GM18861 (cell line): ENCODE results near the gene FRAT2.

ENCODE experiments used
- ATAC-seq: cut with Tn5 transposase; IDR thresholded peaks from one replicate; pipeline ENCODE4 v1.9.1; 2021; ENCODE audit not compliant: unreplicated experiment

The FRAT2 gene

GRCh38 chr10:97327348-97328294 is 6.9 kb downstream of the FRAT2 start:
- no peak for ATAC-seq

GRCh38 chr10:97325754-97326153 is 8.8 kb downstream of the FRAT2 start:
- ATAC-seq, result no peak

DNA sequence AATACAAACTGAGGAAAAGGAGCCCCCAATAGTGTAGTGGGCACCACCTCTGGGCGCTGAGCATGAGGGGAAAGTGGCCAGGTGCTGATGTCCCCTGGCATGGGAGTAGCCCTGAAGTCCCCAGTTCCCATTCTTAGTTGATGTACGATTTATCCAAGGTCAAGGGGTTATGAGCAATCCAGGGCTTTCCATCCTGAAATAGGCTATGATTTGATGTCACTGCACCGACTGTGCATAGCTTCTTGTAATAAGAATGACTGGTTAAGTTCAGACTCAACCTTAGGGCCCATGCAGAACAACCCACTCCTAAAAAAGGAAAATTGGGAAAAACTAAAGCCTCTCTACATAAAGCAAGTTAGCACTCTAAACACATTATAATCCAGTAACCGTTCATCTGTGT is 11.0 kb downstream of the FRAT2 start:
- no peak for ATAC-seq

- ATAC-seq, result no peak
Observed at GRCh38 chr10:97321804-97322190, 12.7 kb downstream of the FRAT2 start.

GRCh38 chr10:97321032-97321803 is 13.3 kb downstream of the FRAT2 start:
- ATAC-seq, result no peak

DNA sequence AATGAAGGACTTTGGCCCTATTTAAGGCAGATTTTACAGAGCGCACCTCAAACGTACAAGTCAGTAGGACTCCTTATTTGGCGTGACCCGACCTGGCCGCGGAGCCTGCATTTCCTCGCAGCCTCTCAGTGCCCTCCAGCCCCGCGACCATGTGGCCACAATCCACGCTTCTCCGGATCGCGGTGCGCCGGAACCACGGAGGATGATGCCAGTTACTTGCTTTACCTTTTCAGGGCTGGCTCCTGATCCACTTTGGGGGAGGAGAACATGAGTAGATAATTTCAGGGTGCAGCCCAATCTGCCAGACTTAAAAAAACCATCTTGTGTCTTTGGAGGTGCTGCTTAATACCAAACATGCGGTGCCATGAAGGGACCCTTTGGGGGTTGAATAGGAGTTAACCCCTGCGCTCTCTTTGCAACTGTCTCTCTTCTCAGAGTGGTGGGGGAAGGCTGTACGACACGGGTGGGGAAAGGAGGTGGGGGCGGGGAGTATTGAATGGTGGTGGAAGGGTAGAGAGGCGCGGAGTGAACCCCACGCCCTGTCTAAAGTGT is 14.0 kb downstream of the FRAT2 start:
- no peak for ATAC-seq

DNA sequence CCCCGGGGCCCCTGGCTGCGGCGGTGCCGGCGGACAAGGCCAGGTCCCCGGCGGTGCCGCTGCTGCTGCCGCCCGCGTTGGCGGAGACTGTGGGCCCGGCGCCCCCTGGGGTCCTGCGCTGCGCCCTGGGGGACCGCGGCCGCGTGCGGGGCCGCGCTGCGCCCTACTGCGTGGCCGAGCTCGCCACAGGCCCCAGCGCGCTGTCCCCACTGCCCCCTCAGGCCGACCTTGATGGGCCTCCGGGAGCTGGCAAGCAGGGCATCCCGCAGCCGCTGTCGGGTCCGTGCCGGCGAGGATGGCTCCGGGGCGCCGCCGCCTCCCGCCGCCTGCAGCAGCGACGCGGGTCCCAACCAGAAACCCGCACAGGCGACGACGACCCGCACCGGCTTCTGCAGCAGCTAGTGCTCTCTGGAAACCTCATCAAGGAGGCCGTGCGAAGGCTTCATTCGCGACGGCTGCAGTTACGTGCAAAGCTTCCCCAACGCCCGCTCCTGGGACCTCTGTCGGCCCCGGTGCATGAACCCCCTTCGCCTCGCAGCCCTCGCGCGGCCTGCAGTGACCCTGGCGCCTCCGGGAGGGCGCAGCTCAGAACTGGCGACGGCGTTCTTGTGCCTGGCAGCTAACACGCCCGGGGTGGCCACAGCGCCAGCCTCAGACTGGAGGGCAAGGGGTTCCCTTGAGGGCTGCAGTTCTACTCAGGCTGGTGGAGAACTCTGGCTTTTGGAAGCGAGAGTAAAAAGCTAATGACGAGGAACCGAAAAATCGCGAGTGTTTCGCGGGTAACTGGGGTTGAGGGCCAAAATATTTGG is 14.7 kb downstream of the FRAT2 start:
- peak; percentile 31 for ATAC-seq

- ATAC-seq, result peak; percentile 66
Observed at GRCh38 chr10:97318772-97319651, 15.5 kb downstream of the FRAT2 start, which contains the start of gene FRAT1. FRAT1 (plus strand) TSS chr10:97319271; CDS start chr10:97319454, 183 bp downstream.

DNA sequence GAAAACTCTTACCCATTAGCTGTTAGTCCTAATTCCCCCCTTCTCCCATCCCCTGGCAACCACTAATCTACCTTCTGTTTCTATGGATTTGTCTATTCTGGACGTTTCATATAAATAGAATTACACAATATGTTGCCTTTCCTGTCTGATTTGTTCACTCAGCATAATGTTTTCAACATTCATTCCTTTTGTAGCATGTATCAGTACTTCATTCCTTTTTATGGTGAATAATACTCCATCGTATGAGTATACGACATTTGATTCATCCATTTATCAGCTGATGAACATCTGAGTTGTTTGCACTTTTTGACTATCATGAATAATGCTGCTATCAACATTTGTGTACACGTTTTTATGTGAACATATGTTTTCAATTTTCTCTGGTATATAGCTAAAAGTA is 19.9 kb downstream of the FRAT2 start:
- no peak for ATAC-seq

- ATAC-seq, result no peak
Observed at GRCh38 chr10:97312897-97313296, 21.6 kb downstream of the FRAT2 start.

- no peak for ATAC-seq
Observed at GRCh38 chr10:97311111-97311626, 23.4 kb downstream of the FRAT2 start.

DNA sequence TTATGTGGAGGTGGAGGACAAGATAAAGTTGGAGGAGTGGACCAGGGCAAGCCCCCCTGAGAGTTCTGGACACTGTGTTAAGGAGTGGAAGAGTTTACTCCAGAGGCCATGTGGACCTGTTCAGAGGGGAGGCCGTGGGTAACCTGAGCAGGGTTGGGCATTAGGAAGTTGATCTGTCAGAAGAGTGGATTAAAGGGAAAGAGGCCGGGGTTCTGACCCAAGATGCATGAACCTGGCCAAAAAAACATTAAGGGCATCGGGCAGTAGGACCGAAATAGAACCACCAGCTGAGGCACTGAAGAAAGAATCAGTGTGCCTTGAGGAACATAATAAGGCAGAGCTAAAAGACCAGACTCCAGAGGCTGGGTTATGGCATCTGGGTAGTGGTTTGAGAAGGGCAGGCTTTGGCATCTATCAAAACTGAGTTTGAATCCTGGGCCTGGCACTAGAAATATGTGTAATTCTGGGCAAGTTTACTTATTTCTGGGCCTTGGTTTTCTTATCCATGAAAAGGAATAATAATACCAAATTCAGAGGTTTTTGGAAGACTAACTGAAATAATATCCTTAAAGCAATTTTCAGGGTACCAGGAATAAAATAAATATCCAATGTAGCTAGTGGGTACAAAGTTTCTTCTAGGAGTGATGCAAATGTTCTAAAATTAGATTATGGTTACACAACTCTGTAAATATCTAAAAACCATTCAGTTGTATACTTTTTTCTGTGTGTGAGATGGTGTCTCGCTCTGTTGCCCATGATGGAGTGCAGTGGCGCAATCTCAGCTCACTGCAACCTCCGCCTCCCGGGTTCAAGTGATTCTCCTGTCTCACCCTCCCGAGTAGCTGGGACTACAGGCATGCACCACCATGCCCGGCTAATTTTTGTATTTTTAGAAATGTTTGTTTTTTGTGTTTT is 26.4 kb downstream of the FRAT2 start:
- no peak for ATAC-seq

DNA sequence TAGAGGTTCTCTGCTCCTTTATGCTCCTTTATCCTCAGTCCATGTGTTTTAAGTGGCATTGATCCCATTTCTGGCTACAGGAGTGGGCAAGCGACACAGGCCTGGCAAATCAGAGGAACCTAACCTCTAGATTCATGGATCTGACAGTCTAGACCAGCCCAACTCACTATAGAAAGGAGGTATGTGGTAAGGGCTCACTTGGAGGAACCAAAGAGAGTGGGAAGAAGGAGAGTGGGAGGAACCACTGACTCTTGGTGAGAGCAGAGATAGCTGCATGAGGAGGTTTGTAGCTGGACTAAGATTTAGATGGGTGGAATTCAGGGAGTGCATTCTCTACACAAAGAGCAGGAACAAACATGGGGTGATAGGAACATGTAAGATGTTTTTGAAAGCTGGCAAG is 27.1 kb downstream of the FRAT2 start:
- ATAC-seq, result no peak

GRCh38 chr10:97302088-97302791 is 32.3 kb downstream of the FRAT2 start:
- ATAC-seq, result no peak

DNA sequence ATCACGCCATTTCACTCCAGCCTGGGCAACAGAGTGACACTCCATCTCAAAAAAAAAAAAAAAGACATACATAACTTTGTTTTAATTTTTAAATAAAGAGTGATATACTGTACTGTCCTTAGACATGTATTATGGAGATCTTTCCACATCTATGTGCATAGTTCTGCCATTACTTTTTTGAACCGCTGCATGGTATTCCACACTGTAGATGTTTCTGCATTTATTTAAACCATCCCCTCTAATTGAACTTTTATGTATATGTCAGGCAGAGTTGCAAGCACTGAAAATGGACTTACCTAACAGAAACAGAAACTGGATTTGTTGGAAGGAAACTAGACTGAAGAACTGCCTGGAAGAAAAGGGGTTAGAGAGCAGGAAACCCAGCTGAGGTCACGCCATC is 33.5 kb downstream of the FRAT2 start:
- no peak for ATAC-seq

GRCh38 chr10:97298223-97298571 is 36.3 kb downstream of the FRAT2 start:
- no peak for ATAC-seq

GRCh38 chr10:97297556-97298222 is 36.8 kb downstream of the FRAT2 start:
- no peak for ATAC-seq

- ATAC-seq, result no peak
Observed at GRCh38 chr10:97292862-97293198, 41.7 kb downstream of the FRAT2 start.
